Right lobe of liver (tissue), 4 donors: Measurements from ENCODE around the gene PKP3.

Experiments
- POLR2A ChIP-seq: fragments of 450-650 bp; IDR thresholded peaks from one replicate; pipeline ENCODE4 v1.6.1; 2017; ENCODE audit warnings: antibody characterized with exemption, mild to moderate bottlenecking
- TF ChIP-seq, protein P1 (sequence below), 4 donors: fragments of 200-600 bp in 3 of 4; fragments of 450-650 bp in 1 of 4; IDR thresholded peaks; one replicate each; pipeline versions ENCODE4 v1.5.1 to v1.8.0; 2016 to 2022; ENCODE audit warnings: antibody characterized with exemption in 4 of 4, mild to moderate bottlenecking in 2 of 4
- donor health status: DM: no; HTN: no; CAD: no.
- donor health status: DM: no; HTN: no; CAD: no.
- donor health status: DM: no; HTN: yes; CAD: no.

DNA sequence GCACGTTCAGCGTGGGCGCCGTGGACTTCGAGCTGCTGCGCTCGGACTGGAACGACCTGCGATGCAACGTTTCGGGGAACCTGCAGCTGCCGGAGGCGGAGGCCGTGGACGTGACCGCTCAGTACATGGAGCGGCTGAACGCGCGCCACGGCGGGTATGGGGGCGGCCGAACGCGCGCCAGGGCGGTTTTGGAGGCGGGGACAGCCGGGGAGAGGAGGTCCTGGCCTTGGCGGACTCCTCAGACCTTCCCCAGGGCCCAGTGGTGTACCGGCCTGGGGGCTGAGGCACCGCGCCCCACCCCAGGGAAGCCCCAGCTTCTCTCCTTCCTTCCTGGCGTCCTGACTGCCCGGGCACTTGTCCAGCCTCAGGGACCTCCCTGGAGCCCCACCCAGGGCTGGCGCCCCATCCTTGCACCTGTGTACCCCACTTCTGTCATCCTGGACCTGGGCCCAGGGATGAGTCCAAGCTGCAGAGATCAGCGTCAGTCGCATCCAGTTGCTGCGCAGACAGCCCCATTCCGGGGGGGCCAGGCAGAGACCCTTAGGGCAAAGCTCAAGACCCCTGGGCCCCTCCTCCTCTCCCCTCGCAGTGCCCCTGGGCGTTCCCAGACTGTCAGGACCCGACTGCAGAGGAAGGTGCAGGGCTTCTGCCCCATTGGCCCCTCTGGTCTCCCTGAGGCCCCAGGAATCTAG, 16.7 kb upstream of the PKP3 start:
- TF ChIP-seq POLR2A, result no peak
- TF ChIP-seq, protein P1, sequence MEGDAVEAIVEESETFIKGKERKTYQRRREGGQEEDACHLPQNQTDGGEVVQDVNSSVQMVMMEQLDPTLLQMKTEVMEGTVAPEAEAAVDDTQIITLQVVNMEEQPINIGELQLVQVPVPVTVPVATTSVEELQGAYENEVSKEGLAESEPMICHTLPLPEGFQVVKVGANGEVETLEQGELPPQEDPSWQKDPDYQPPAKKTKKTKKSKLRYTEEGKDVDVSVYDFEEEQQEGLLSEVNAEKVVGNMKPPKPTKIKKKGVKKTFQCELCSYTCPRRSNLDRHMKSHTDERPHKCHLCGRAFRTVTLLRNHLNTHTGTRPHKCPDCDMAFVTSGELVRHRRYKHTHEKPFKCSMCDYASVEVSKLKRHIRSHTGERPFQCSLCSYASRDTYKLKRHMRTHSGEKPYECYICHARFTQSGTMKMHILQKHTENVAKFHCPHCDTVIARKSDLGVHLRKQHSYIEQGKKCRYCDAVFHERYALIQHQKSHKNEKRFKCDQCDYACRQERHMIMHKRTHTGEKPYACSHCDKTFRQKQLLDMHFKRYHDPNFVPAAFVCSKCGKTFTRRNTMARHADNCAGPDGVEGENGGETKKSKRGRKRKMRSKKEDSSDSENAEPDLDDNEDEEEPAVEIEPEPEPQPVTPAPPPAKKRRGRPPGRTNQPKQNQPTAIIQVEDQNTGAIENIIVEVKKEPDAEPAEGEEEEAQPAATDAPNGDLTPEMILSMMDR (IDR thresholded peaks at IDR 0.05), result no peak
